H9 (cell line): ENCODE measurements around the gene SLC44A1. TPM values are rescaled to one million over a fixed set of nuclear protein-coding genes. Genes with fewer than 3 reads are reported as not detected.

Experiments
- DNase-seq: peaks from one replicate; pipeline ENCODE4 v3.0.0-alpha.2; 2017
- H2AFZ ChIP-seq: one replicate; pipeline ENCODE4 v1.6.1; 2013; ENCODE audit warnings: mild to moderate bottlenecking, low read length, control low read depth, moderate library complexity
- H2AK5ac ChIP-seq: 2 replicates; pipeline ENCODE4 v1.6.1; 2013; ENCODE audit warnings: low read length, control low read depth, mixed read lengths; ENCODE audit not compliant: insufficient read length
- H2BK120ac ChIP-seq: one replicate; pipeline ENCODE4 v1.6.1; 2013; ENCODE audit warnings: low read depth, mild to moderate bottlenecking, low read length, control low read depth, inconsistent platforms; ENCODE audit not compliant: poor library complexity, severe bottlenecking
- H2BK12ac ChIP-seq: 2 replicates; pipeline ENCODE4 v1.6.1; 2013; ENCODE audit warnings: low read length, control low read depth, mixed read lengths, low read depth; ENCODE audit not compliant: insufficient read length
- H2BK15ac ChIP-seq: 2 replicates; pipeline ENCODE4 v1.6.1; 2013; ENCODE audit warnings: low read depth, low read length, control low read depth
- H2BK20ac ChIP-seq: one replicate; pipeline ENCODE4 v1.6.1; 2013; ENCODE audit warnings: low read depth, mild to moderate bottlenecking, low read length, control low read depth, inconsistent platforms; ENCODE audit not compliant: poor library complexity, severe bottlenecking
- H2BK5ac ChIP-seq: 2 replicates; pipeline ENCODE4 v1.6.1; 2013; ENCODE audit warnings: low read length, control low read depth, mixed read lengths; ENCODE audit not compliant: insufficient read length
- H3K14ac ChIP-seq: 2 replicates; pipeline ENCODE4 v1.6.1; 2013; ENCODE audit warnings: low read length, control low read depth; ENCODE audit not compliant: insufficient read depth
- H3K18ac ChIP-seq: 2 replicates; pipeline ENCODE4 v1.6.1; 2013; ENCODE audit warnings: low read depth, mild to moderate bottlenecking, mixed read lengths, low read length, control low read depth; ENCODE audit not compliant: insufficient read length
- H3K23ac ChIP-seq: 2 replicates; pipeline ENCODE4 v1.6.1; 2013; ENCODE audit warnings: low read length, control low read depth, mixed read lengths, low read depth; ENCODE audit not compliant: insufficient read length
- H3K23me2 ChIP-seq: 2 replicates; pipeline ENCODE4 v1.6.1; 2013; ENCODE audit warnings: low read depth, mild to moderate bottlenecking, mixed read lengths, low read length, control low read depth; ENCODE audit not compliant: insufficient read length, poor library complexity, severe bottlenecking
- H3K27ac ChIP-seq: 2 replicates; pipeline ENCODE4 v1.5.1; 2013; ENCODE audit warnings: low read length, control low read depth, mixed read lengths, low read depth; ENCODE audit not compliant: insufficient read length
- H3K27me3 ChIP-seq: 2 replicates; pipeline ENCODE4 v1.6.1; 2013; ENCODE audit warnings: low read length, control low read depth, inconsistent platforms; ENCODE audit not compliant: insufficient read depth
- H3K4ac ChIP-seq: 2 replicates; pipeline ENCODE4 v1.6.1; 2013; ENCODE audit warnings: low read depth, mild to moderate bottlenecking, control low read depth, inconsistent platforms, low read length, moderate library complexity
- H3K4me1 ChIP-seq: 2 replicates; pipeline ENCODE4 v1.6.1; 2013; ENCODE audit warnings: low read length, control low read depth, inconsistent platforms; ENCODE audit not compliant: insufficient read depth
- H3K4me2 ChIP-seq: 2 replicates; pipeline ENCODE4 v1.6.1; 2013; ENCODE audit warnings: low read length, control low read depth, mixed read lengths; ENCODE audit not compliant: insufficient read length, insufficient read depth
- H3K56ac ChIP-seq: 2 replicates; pipeline ENCODE4 v1.6.1; 2013; ENCODE audit warnings: low read depth, mild to moderate bottlenecking, mixed read lengths, low read length, control low read depth; ENCODE audit not compliant: insufficient read length
- H3K79me1 ChIP-seq: 2 replicates; pipeline ENCODE4 v1.6.1; 2013; ENCODE audit warnings: low read depth, mild to moderate bottlenecking, moderate library complexity, low read length, control low read depth, inconsistent platforms; ENCODE audit not compliant: insufficient read depth, poor library complexity, severe bottlenecking
- H3K79me2 ChIP-seq: 2 replicates; pipeline ENCODE4 v1.6.1; 2013; ENCODE audit warnings: low read length, control low read depth, inconsistent platforms; ENCODE audit not compliant: insufficient read depth
- H3K9ac ChIP-seq: 2 replicates; pipeline ENCODE4 v1.6.1; 2013; ENCODE audit warnings: low read length, control low read depth, mixed read lengths; ENCODE audit not compliant: insufficient read length; ENCODE audit errors: extremely low read depth
- H3K9me3 ChIP-seq: one replicate; pipeline ENCODE4 v1.6.1; 2013; ENCODE audit warnings: low read depth, low read length, inconsistent platforms; ENCODE audit not compliant: control insufficient read depth
- H3T11ph ChIP-seq: one replicate; pipeline ENCODE4 v1.6.1; 2013; ENCODE audit warnings: mild to moderate bottlenecking, low read length, control low read depth, inconsistent platforms
- H4K20me1 ChIP-seq: one replicate; pipeline ENCODE4 v1.6.1; 2013; ENCODE audit not compliant: control insufficient read depth, insufficient read length, insufficient read depth
- H4K5ac ChIP-seq: 2 replicates; pipeline ENCODE4 v1.6.1; 2013; ENCODE audit warnings: low read depth, mild to moderate bottlenecking, mixed read lengths, low read length, control low read depth; ENCODE audit not compliant: insufficient read length
- H4K8ac ChIP-seq: replicated peaks from 2 replicates; pipeline ENCODE4 v1.6.1; 2013; ENCODE audit warnings: low read length, control low read depth, mixed read lengths, low read depth; ENCODE audit not compliant: insufficient read length
- H4K91ac ChIP-seq: 2 replicates; pipeline ENCODE4 v1.6.1; 2013; ENCODE audit warnings: low read depth, mild to moderate bottlenecking, moderate library complexity, mixed read lengths, low read length, control low read depth; ENCODE audit not compliant: insufficient read length
- H3K27ac Mint-ChIP-seq, 3 experiments: 2 replicates in 2 of 3; 3 replicates in 1 of 3; pipeline ENCODE4 v1.8.0; 2020 to 2021; ENCODE audit warnings: mixed read lengths in 3 of 3, mild to moderate bottlenecking in 1 of 3, moderate library complexity in 1 of 3
- H3K27me3 Mint-ChIP-seq: 2 replicates; pipeline ENCODE4 v1.8.0; 2021; ENCODE audit warnings: low read depth, mild to moderate bottlenecking, moderate library complexity, mixed read lengths
- H3K36me3 Mint-ChIP-seq, 3 experiments: 2 replicates in 2 of 3; 3 replicates in 1 of 3; pipeline ENCODE4 v1.8.0; 2020 to 2021; ENCODE audit warnings: low read depth in 3 of 3, mixed read lengths in 3 of 3; ENCODE audit not compliant: insufficient read depth in 1 of 3
- H3K4me1 Mint-ChIP-seq, 2 experiments: 2 replicates each; pipeline ENCODE4 v1.8.0; 2020; ENCODE audit warnings: mixed read lengths in 2 of 2
- H3K4me3 Mint-ChIP-seq, 2 experiments: 2 replicates in 1 of 2; 3 replicates in 1 of 2; pipeline ENCODE4 v1.8.0; 2020 to 2021; ENCODE audit warnings: mild to moderate bottlenecking in 2 of 2, mixed read lengths in 2 of 2, moderate library complexity in 1 of 2
- H3K9me3 Mint-ChIP-seq, 2 experiments: 2 replicates in 1 of 2; 3 replicates in 1 of 2; pipeline ENCODE4 v1.8.0; 2020; ENCODE audit warnings: mild to moderate bottlenecking in 2 of 2, mixed read lengths in 2 of 2, moderate library complexity in 1 of 2
- CTCF ChIP-seq: fragments of 200-600 bp; sonication (generic); conservative IDR thresholded peaks from 3 replicates; pipeline ENCODE4 v1.8.0; 2021; ENCODE audit warnings: antibody characterized with exemption, mild to moderate bottlenecking
- WGBS: extraction: QIAGEN DNeasy Blood & Tissue Kit; methylation state at CpG from one replicate; pipeline ENCODE4 v1.1.7; 2013; ENCODE audit warnings: missing lambda C conversion rate, low lambda C conversion rate, mixed read lengths; ENCODE audit not compliant: insufficient read length; ENCODE audit errors: extremely low coverage; 5-methylcytosine and 5-hydroxymethylcytosine counted together
- total RNA-seq: library from RNA; stranded (reverse); gene quantifications from 2 replicates; pipeline ENCODE4 v1.2.1, GENCODE V29; 2021

Gene SLC44A1
- total RNA-seq, 1 experiment from 2014 or later, result 60.7 TPM

GRCh38 chr9:105295986-105296385 is 51.5 kb downstream of the SLC44A1 start:
- WGBS, result no CpG with 5 or more reads among the region's 4 CpGs
- Histone ChIP-seq H3K27ac (peak overlapping the region; percentile 87), H3K4me2 (peak overlapping the region; percentile 24), H2BK12ac (no peak overlapping the region), H4K20me1 (no peaks in the 10 kb centered on the region), H4K8ac (no peak overlapping the region), H2AK5ac (no peak overlapping the region), H3K23me2 (no peaks in the 10 kb centered on the region), H3K79me2 (no peaks in the 10 kb centered on the region; the same call in 1 of the 2 replicates), H3K18ac (no peak overlapping the region), H3K56ac (no peak overlapping the region), H2BK20ac (no peak overlapping the region), H4K91ac (no peak overlapping the region), H2BK5ac (no peak overlapping the region), H4K5ac (no peak overlapping the region), H2BK120ac (peak overlapping the region; percentile 14), H3T11ph (peak overlapping the region; percentile 75), H2BK15ac (no peak overlapping the region), H3K23ac (no peak overlapping the region), H3K4ac (no peak overlapping the region), H3K27me3 (no peaks in the 10 kb centered on the region), H3K9me3 (no peaks in the 10 kb centered on the region), H3K14ac (no peak overlapping the region), H2AFZ (no peak overlapping the region), H3K4me1 (peaks cover 10% of the 10 kb centered on the region), H3K79me1 (no peaks in the 10 kb centered on the region), H3K9ac (peak overlapping the region; percentile 25)
- no peak for DNase-seq
- H3K4me3 Mint-ChIP-seq, result peak overlapping the region; percentile 38 to 39; a peak in 4 of 5 replicates
- H3K27me3 Mint-ChIP-seq, result no peaks in the 10 kb centered on the region
- H3K27ac Mint-ChIP-seq, result peak overlapping the region; percentile 76 to 95 (median 93)
- peaks cover 10 to 22% (median 21%) of the 10 kb centered on the region in 3 experiments for H3K36me3 Mint-ChIP-seq
- TF ChIP-seq CTCF, result no peak
- H3K9me3 Mint-ChIP-seq, result no peaks in the 10 kb centered on the region
- H3K4me1 Mint-ChIP-seq, result peaks cover 77 to 81% of the 10 kb centered on the region in 2 experiments
